Measurements from ENCODE around the gene SLC7A1. TPM values are rescaled to one million over a fixed set of nuclear protein-coding genes. Genes with fewer than 3 reads are reported as not detected.

Gene SLC7A1
- total and polyA plus RNA-seq, 2 donors: 3.6 to 4.6 TPM

GRCh38 chr13:29607465-29607864 lies 12.0 kb upstream of the SLC7A1 start:
- 99% methylated on average over 1 of the region's 1 CpG for WGBS
- peaks cover 0 to 6% of the 10 kb centered on the region in 2 donors for H3K27me3 ChIP-seq (ENCODE audit: control insufficient read depth in 2 of 2, insufficient read depth in 1 of 2, low read length in 1 of 2)
- H3K36me3 ChIP-seq (ENCODE audit: control insufficient read depth in 2 of 2, insufficient read depth in 2 of 2, low read length in 1 of 2): no peaks in the 10 kb centered on the region
- H3K4me1 ChIP-seq (ENCODE audit: control insufficient read depth in 2 of 2, insufficient read depth in 2 of 2, low read length in 2 of 2): no peaks in the 10 kb centered on the region
- H3K9me3 ChIP-seq (ENCODE audit: control insufficient read depth in 2 of 2, insufficient read depth in 1 of 2, low read length in 1 of 2): no peaks in the 10 kb centered on the region
- H3K4me3 ChIP-seq (ENCODE audit: low read length in 2 of 2): no peak overlapping the region
- DNase-seq (ENCODE audit: low read depth in 6 of 9, low spot score in 9 of 9): no peak
- H3K27ac ChIP-seq (ENCODE audit: low read depth in 1 of 2, low read length in 1 of 2): no peak overlapping the region

DNA sequence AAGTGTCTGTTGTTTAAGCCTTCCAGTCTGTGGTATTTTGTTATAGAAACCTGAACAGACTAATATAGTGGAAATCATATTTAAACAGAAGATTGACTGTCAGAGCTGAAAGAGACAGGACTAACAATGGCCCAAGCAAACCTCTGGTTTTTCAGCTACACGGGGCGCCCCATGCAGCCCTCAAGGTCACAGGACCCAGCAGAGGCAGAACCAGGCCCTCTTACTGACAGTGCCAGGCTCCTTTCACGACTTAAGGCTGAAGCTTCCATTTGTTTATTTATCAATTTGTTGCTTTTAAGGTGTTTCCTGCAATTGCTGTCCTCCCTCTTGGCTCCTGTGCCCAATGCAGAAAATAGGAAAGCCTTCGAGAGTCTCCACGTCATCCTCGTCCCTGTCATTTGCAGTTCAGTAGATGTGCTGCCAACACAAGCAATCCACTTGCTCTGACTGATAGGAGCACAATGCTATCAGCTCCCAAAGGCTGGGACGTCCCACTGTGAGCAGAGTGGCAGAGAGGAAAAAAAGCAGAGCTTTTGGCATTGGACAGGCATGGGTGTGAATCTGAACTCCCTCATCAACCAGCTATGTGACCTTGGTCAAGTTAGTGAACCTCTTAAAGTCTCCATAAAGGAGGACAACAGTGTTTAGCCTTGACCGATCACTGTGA lies 10.5 kb upstream of the SLC7A1 start:
- WGBS: 91% methylated on average over 8 of the region's 8 CpGs
- Histone ChIP-seq H3K36me3 (ENCODE audit: control insufficient read depth in 2 of 2, insufficient read depth in 2 of 2, low read length in 1 of 2) (no peaks in the 10 kb centered on the region), H3K4me3 (ENCODE audit: low read length in 2 of 2) (no peak overlapping the region), H3K27me3 (ENCODE audit: control insufficient read depth in 2 of 2, insufficient read depth in 1 of 2, low read length in 1 of 2) (peaks cover 0 to 9% of the 10 kb centered on the region in 2 donors), H3K9me3 (ENCODE audit: control insufficient read depth in 2 of 2, insufficient read depth in 1 of 2, low read length in 1 of 2) (no peaks in the 10 kb centered on the region), H3K27ac (ENCODE audit: low read depth in 1 of 2, low read length in 1 of 2) (no peak overlapping the region), H3K4me1 (ENCODE audit: control insufficient read depth in 2 of 2, insufficient read depth in 2 of 2, low read length in 2 of 2) (no peaks in the 10 kb centered on the region)
- DNase-seq (ENCODE audit: low read depth in 6 of 9, low spot score in 9 of 9): no peak

DNA sequence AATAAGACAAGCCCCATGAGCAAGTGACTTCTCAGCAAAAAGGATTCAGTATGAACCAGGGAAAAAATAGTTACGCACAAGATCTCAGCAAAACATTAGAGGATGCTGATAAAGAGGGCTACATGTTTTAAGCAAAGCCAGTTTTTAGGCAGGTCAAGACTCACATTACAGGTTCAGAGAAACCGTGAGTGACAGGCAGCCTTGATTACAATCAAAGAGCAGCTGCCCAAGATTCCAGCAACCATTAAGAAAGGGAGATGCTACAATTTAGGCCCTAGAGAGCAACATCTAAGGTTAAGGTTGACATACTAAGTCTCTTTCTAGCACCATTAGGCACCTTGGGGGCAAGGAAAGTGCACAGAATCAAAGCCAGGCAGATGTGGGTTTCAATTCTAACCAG lies 2.8 kb upstream of the SLC7A1 start:
- no peak overlapping the region for H3K27ac ChIP-seq (ENCODE audit: low read depth in 1 of 2, low read length in 1 of 2)
- no peaks in the 10 kb centered on the region for H3K9me3 ChIP-seq (ENCODE audit: control insufficient read depth in 2 of 2, insufficient read depth in 1 of 2, low read length in 1 of 2)
- H3K36me3 ChIP-seq (ENCODE audit: control insufficient read depth in 2 of 2, insufficient read depth in 2 of 2, low read length in 1 of 2): no peaks in the 10 kb centered on the region
- WGBS: 96% methylated on average over 2 of the region's 2 CpGs
- no peak for DNase-seq (ENCODE audit: low read depth in 6 of 9, low spot score in 9 of 9)
- H3K4me3 ChIP-seq (ENCODE audit: low read length in 2 of 2): no peak overlapping the region
- peaks cover 4 to 7% of the 10 kb centered on the region in 2 donors for H3K4me1 ChIP-seq (ENCODE audit: control insufficient read depth in 2 of 2, insufficient read depth in 2 of 2, low read length in 2 of 2)
- H3K27me3 ChIP-seq (ENCODE audit: control insufficient read depth in 2 of 2, insufficient read depth in 1 of 2, low read length in 1 of 2): peaks cover 0 to 5% of the 10 kb centered on the region in 2 donors

DNA sequence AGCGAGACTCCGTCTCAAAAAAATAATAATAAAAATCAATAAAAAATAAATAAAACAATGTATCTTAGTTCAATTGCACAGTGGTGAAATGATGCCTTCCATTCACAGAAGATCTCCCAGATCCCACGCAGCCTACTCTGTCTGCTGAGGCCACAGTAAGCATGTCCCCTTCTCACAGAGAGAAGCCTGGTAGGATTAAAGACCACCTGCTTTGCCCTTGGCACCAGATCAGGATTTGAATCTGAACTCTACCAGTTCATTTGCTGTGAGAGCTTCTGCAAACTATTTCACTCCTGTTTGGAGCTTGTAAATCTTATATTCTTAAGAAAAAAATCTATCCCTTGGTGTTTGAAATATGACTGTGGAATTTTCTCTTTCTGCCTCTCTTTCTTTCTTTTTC lies 2.2 kb upstream of the SLC7A1 start:
- H3K27ac ChIP-seq (ENCODE audit: low read depth in 1 of 2, low read length in 1 of 2): no peak overlapping the region
- peaks cover 0 to 5% of the 10 kb centered on the region in 2 donors for H3K27me3 ChIP-seq (ENCODE audit: control insufficient read depth in 2 of 2, insufficient read depth in 1 of 2, low read length in 1 of 2)
- H3K9me3 ChIP-seq (ENCODE audit: control insufficient read depth in 2 of 2, insufficient read depth in 1 of 2, low read length in 1 of 2): no peaks in the 10 kb centered on the region
- peaks cover 4 to 9% of the 10 kb centered on the region in 2 donors for H3K4me1 ChIP-seq (ENCODE audit: control insufficient read depth in 2 of 2, insufficient read depth in 2 of 2, low read length in 2 of 2)
- no peak overlapping the region for H3K4me3 ChIP-seq (ENCODE audit: low read length in 2 of 2)
- no peaks in the 10 kb centered on the region for H3K36me3 ChIP-seq (ENCODE audit: control insufficient read depth in 2 of 2, insufficient read depth in 2 of 2, low read length in 1 of 2)
- DNase-seq (ENCODE audit: low read depth in 6 of 9, low spot score in 9 of 9): no peak
- WGBS: 97% methylated on average over 3 of the region's 3 CpGs

DNA sequence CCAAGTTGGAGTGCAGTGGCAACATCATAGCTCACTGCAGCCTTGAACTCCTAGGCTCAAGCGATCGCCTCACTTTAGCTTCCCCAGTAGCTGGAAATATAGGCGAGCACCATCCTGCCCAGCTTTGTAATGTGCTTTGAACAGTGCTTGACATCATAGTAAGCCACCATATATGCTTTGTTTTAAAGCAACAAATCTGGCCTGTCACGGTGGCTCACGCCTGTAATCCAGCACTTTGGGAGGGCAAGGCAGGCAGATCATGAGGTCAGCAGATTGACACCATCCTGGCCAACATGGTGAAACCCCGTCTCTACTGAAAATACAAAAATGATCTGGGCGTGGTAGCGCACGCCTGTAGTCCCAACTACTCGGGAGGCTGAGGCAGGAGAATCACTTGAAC lies 1.8 kb upstream of the SLC7A1 start:
- WGBS: 96% methylated on average over 10 of the region's 10 CpGs
- Histone ChIP-seq H3K4me1 (ENCODE audit: control insufficient read depth in 2 of 2, insufficient read depth in 2 of 2, low read length in 2 of 2) (peaks cover 4 to 9% of the 10 kb centered on the region in 2 donors), H3K27me3 (ENCODE audit: control insufficient read depth in 2 of 2, insufficient read depth in 1 of 2, low read length in 1 of 2) (peaks cover 0 to 5% of the 10 kb centered on the region in 2 donors), H3K27ac (ENCODE audit: low read depth in 1 of 2, low read length in 1 of 2) (no peak overlapping the region), H3K36me3 (ENCODE audit: control insufficient read depth in 2 of 2, insufficient read depth in 2 of 2, low read length in 1 of 2) (no peaks in the 10 kb centered on the region), H3K9me3 (ENCODE audit: control insufficient read depth in 2 of 2, insufficient read depth in 1 of 2, low read length in 1 of 2) (no peaks in the 10 kb centered on the region), H3K4me3 (ENCODE audit: low read length in 2 of 2) (no peak overlapping the region)
- no peak for DNase-seq (ENCODE audit: low read depth in 6 of 9, low spot score in 9 of 9)

GRCh38 chr13:29596064-29596418 lies 553 bp upstream of the SLC7A1 start:
- Histone ChIP-seq H3K4me1 (ENCODE audit: control insufficient read depth in 2 of 2, insufficient read depth in 2 of 2, low read length in 2 of 2) (peaks cover 4 to 9% of the 10 kb centered on the region in 2 donors), H3K27ac (ENCODE audit: low read depth in 1 of 2, low read length in 1 of 2) (no peak overlapping the region), H3K27me3 (ENCODE audit: control insufficient read depth in 2 of 2, insufficient read depth in 1 of 2, low read length in 1 of 2) (peaks cover 0 to 2% of the 10 kb centered on the region in 2 donors), H3K36me3 (ENCODE audit: control insufficient read depth in 2 of 2, insufficient read depth in 2 of 2, low read length in 1 of 2) (no peaks in the 10 kb centered on the region), H3K4me3 (ENCODE audit: low read length in 2 of 2) (peak overlapping the region; percentile 44 to 84), H3K9me3 (ENCODE audit: control insufficient read depth in 2 of 2, insufficient read depth in 1 of 2, low read length in 1 of 2) (no peaks in the 10 kb centered on the region)
- peak in 1 of 9 donors; percentile 21 for DNase-seq (ENCODE audit: low read depth in 6 of 9, low spot score in 9 of 9)
- 49% methylated on average over 10 of the region's 10 CpGs for WGBS

DNA sequence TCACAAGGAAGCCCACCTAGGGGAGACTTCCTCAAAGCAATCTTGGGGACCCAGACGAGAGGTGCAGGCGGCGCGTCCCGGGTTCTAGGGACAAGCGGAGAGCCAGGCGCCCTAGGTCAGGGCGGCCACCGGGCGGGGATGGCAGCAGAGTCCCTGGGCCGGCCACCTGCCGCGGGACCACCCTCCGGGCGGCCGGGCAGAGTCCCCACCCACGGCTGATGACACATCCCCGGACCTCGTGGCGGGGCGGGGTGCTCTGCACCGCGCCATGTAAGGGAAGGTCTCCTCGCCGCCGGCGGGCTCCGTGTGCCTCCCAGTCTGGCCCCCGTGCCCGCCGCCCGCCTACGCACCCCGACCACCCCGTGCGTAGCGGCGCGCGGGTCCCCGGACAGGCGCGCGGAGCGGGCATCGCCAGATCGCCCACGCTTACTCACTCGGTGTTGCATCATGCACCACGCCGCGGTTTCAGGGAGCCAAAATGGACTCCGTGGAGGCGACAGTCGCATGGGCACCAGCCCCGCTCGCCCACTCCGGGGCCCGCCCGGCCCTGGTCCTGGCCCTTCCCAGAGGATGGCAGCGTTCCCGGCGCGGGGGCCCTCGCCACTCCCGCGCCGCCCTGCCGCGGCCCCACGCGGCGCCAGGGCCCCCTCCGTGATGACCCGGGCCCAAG lies 643 bp downstream of the SLC7A1 start:
- Histone ChIP-seq H3K4me3 (ENCODE audit: low read length in 2 of 2) (peak overlapping the region; percentile 50 to 84), H3K9me3 (ENCODE audit: control insufficient read depth in 2 of 2, insufficient read depth in 1 of 2, low read length in 1 of 2) (no peaks in the 10 kb centered on the region), H3K27me3 (ENCODE audit: control insufficient read depth in 2 of 2, insufficient read depth in 1 of 2, low read length in 1 of 2) (peaks cover 0 to 2% of the 10 kb centered on the region in 2 donors), H3K4me1 (ENCODE audit: control insufficient read depth in 2 of 2, insufficient read depth in 2 of 2, low read length in 2 of 2) (peaks cover 4 to 9% of the 10 kb centered on the region in 2 donors), H3K27ac (ENCODE audit: low read depth in 1 of 2, low read length in 1 of 2) (peak overlapping the region in 1 of 2 donors; percentile 86), H3K36me3 (ENCODE audit: control insufficient read depth in 2 of 2, insufficient read depth in 2 of 2, low read length in 1 of 2) (no peaks in the 10 kb centered on the region)
- WGBS: under 1% methylated on average over 75 of the region's 75 CpGs
- peak in 5 of 9 donors; percentile 21 to 58 (median 31) for DNase-seq (ENCODE audit: low read depth in 6 of 9, low spot score in 9 of 9)

DNA sequence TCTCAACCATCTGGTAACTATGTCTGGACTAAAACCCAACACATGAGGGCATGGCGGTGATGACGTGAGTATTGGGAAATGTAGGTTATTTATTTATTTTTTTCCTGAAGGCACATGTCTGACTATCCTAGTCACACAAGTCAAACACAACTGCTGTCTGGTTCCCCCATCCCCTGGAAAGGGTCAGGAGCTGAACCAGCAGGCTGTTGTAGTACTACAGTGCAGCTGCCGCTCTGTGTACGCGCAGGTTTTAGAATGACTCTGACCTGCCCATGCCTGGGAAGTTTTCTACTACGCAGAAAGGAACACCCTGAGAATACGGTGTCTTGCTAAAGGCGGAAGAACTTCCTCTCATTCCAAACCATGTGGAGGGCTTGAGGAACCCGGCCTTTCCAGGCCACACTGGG lies 1.2 kb downstream of the SLC7A1 start:
- 26% methylated on average over 9 of the region's 9 CpGs for WGBS
- peaks cover 4 to 9% of the 10 kb centered on the region in 2 donors for H3K4me1 ChIP-seq (ENCODE audit: control insufficient read depth in 2 of 2, insufficient read depth in 2 of 2, low read length in 2 of 2)
- peak in 6 of 9 donors; percentile 16 to 57 (median 24) for DNase-seq (ENCODE audit: low read depth in 6 of 9, low spot score in 9 of 9)

GRCh38 chr13:29593605-29594297 lies 1.7 kb downstream of the SLC7A1 start:
- Histone ChIP-seq H3K4me3 (ENCODE audit: low read length in 2 of 2) (peak overlapping the region in 1 of 2 donors; percentile 50), H3K9me3 (ENCODE audit: control insufficient read depth in 2 of 2, insufficient read depth in 1 of 2, low read length in 1 of 2) (no peaks in the 10 kb centered on the region), H3K27me3 (ENCODE audit: control insufficient read depth in 2 of 2, insufficient read depth in 1 of 2, low read length in 1 of 2) (peaks cover 0 to 2% of the 10 kb centered on the region in 2 donors), H3K36me3 (ENCODE audit: control insufficient read depth in 2 of 2, insufficient read depth in 2 of 2, low read length in 1 of 2) (no peaks in the 10 kb centered on the region), H3K4me1 (ENCODE audit: control insufficient read depth in 2 of 2, insufficient read depth in 2 of 2, low read length in 2 of 2) (peaks cover 4 to 9% of the 10 kb centered on the region in 2 donors), H3K27ac (ENCODE audit: low read depth in 1 of 2, low read length in 1 of 2) (no peak overlapping the region)
- 93% methylated on average over 8 of the region's 8 CpGs for WGBS
- no peak for DNase-seq (ENCODE audit: low read depth in 6 of 9, low spot score in 9 of 9)

More for the DNA sequence above, 1.2 kb downstream of the SLC7A1 start:
- Histone ChIP-seq H3K4me3 (ENCODE audit: low read length in 2 of 2) (peak overlapping the region; percentile 50 to 84), H3K27ac (ENCODE audit: low read depth in 1 of 2, low read length in 1 of 2) (peak overlapping the region in 1 of 2 donors; percentile 86), H3K9me3 (ENCODE audit: control insufficient read depth in 2 of 2, insufficient read depth in 1 of 2, low read length in 1 of 2) (no peaks in the 10 kb centered on the region), H3K36me3 (ENCODE audit: control insufficient read depth in 2 of 2, insufficient read depth in 2 of 2, low read length in 1 of 2) (no peaks in the 10 kb centered on the region), H3K27me3 (ENCODE audit: control insufficient read depth in 2 of 2, insufficient read depth in 1 of 2, low read length in 1 of 2) (peaks cover 0 to 2% of the 10 kb centered on the region in 2 donors)
